ENCODE measurements around the gene PAX3. TPM values are rescaled to one million over a fixed set of nuclear protein-coding genes. Genes with fewer than 3 reads are reported as not detected.

PAX3 gene
- total RNA-seq, 2 donors from 2014 or later, result not detected

DNA sequence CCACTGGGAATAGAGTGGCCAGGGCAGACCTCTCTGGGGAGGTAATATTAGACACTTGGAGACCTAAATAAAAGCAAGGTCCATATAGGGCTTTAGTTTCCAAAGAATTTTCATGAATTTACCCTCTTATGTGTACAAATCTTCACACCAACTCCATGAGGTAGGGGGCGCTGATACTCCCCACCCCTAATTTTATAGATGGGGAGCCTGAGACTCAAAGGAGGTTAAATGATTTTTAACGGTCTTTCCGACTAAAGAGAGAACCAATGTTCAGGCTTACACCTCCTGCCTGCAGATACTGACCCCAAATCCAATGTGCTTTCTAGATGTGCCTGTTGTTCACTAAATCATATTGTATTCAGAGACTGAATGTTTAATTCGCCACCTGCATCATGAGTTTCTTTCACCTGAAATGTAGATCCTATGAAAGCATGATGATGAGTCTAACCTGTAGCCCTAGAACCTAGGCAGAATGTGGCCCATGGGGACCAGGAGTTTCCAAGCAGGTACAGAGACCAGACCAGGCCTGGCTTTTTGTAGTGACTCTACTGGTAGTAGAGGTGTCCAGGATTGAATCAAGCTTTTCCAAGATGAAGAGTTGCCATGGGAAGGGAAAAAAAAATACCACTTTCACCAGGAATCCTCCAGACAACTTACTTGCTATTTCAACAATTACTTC is 16.8 kb upstream of the PAX3 start:
- TF ChIP-seq POLR2A (IDR thresholded peaks at IDR 0.05), result no peak
- TF ChIP-seq, protein P1, sequence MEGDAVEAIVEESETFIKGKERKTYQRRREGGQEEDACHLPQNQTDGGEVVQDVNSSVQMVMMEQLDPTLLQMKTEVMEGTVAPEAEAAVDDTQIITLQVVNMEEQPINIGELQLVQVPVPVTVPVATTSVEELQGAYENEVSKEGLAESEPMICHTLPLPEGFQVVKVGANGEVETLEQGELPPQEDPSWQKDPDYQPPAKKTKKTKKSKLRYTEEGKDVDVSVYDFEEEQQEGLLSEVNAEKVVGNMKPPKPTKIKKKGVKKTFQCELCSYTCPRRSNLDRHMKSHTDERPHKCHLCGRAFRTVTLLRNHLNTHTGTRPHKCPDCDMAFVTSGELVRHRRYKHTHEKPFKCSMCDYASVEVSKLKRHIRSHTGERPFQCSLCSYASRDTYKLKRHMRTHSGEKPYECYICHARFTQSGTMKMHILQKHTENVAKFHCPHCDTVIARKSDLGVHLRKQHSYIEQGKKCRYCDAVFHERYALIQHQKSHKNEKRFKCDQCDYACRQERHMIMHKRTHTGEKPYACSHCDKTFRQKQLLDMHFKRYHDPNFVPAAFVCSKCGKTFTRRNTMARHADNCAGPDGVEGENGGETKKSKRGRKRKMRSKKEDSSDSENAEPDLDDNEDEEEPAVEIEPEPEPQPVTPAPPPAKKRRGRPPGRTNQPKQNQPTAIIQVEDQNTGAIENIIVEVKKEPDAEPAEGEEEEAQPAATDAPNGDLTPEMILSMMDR (IDR thresholded peaks at IDR 0.05), result no peak
- Histone ChIP-seq H3K4me3 (no peak overlapping the region), H3K27ac (no peak overlapping the region), H3K27me3 (peaks cover under 1 to 34% of the 10 kb centered on the region in 2 donors), H3K4me1 (peaks cover 25% of the 10 kb centered on the region), H3K36me3 (replicated peaks in 1 of 2; ENCODE audit: insufficient read depth in 1 of 2, low read depth in 2 of 2) (no peaks in the 10 kb centered on the region), H3K9me3 (no peaks in the 10 kb centered on the region)
- intact Hi-C loops (cut with DNase I), result no loop called here
- DNase-seq (no peak), ATAC-seq (no peak)
- 18 to 23% methylated on average over 4 of the region's 4 CpGs for WGBS, 2 donors

DNA sequence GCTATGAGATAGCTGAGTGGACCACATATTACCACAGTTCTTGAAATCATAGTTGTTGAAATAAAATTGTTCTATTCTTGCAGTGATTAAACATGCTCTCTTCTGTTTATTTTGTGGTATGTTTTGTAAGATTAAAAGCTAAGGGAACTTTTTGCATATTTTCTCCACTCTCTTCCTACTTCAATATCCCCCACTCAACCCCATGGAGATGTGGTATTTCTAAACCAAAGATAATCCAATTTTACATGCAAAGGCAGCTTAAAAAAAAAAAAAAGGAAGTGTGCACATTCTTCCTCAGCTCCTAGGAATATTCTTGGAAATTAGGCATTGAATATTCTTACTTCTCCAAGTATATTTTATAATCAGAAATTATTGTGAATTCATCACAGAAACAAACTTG is 15.0 kb upstream of the PAX3 start:
- DNase-seq, result no peak
- Histone ChIP-seq H3K27ac (no peak overlapping the region), H3K4me1 (peaks cover 16% of the 10 kb centered on the region), H3K27me3 (peaks cover 7 to 36% of the 10 kb centered on the region in 2 donors), H3K36me3 (replicated peaks in 1 of 2; ENCODE audit: insufficient read depth in 1 of 2, low read depth in 2 of 2) (no peaks in the 10 kb centered on the region), H3K4me3 (no peak overlapping the region), H3K9me3 (no peaks in the 10 kb centered on the region)
- TF ChIP-seq, protein P1 (IDR thresholded peaks at IDR 0.05), result no peak
- no peak for TF ChIP-seq POLR2A (IDR thresholded peaks at IDR 0.05)
- intact Hi-C loops (cut with DNase I), result no loop called here
- no peak for ATAC-seq

DNA sequence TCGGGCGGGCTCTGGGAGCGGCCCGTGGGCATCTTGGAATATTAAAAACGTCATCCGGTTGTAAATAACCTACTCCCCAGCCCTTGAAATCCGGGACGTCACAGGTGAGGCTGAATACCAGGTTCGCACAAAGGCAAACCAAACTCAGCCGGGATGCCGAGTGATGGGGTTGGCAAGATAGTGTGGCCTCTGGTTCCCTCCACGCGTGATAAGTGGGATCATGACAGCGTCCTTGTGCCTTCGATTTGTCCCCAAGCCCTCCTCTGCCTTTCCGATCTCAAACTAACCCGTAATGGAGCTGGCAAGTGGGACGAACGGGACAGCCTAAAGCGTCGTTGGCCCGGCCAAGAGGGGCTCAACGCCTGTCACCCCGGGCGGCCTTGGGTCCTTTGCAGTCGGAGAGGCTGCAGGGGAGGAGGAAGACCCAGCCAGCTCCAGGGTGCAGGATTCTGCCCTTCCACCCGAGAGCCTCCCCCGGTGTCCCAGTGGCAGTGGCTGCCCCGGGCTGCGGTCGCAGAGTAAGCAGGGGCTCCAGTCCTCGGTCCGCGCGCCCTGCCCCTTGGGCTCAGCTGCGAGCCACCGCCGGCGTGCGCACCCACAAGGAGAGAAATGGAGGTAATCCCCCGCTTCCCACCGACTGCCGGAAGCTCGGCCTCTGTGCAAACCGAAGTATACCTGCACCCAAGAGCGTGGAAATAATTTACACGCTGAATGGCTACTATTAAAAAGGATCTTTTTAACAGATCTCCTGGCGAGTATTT is 13.4 kb upstream of the PAX3 start:
- Histone ChIP-seq H3K9me3 (no peaks in the 10 kb centered on the region), H3K4me1 (peaks cover 12% of the 10 kb centered on the region), H3K36me3 (replicated peaks in 1 of 2; ENCODE audit: insufficient read depth in 1 of 2, low read depth in 2 of 2) (no peaks in the 10 kb centered on the region), H3K4me3 (no peak overlapping the region), H3K27me3 (peaks cover 7 to 45% of the 10 kb centered on the region in 2 donors), H3K27ac (no peak overlapping the region)
- WGBS, 2 donors, result 4 to 7% methylated on average over 15 to 48 of the region's 48 CpGs
- intact Hi-C loops (cut with DNase I), result no loop called here
- ATAC-seq (no peak), DNase-seq (no peak)
- TF ChIP-seq, protein P1 (IDR thresholded peaks at IDR 0.05), result no peak
- no peak for TF ChIP-seq POLR2A (IDR thresholded peaks at IDR 0.05)

DNA sequence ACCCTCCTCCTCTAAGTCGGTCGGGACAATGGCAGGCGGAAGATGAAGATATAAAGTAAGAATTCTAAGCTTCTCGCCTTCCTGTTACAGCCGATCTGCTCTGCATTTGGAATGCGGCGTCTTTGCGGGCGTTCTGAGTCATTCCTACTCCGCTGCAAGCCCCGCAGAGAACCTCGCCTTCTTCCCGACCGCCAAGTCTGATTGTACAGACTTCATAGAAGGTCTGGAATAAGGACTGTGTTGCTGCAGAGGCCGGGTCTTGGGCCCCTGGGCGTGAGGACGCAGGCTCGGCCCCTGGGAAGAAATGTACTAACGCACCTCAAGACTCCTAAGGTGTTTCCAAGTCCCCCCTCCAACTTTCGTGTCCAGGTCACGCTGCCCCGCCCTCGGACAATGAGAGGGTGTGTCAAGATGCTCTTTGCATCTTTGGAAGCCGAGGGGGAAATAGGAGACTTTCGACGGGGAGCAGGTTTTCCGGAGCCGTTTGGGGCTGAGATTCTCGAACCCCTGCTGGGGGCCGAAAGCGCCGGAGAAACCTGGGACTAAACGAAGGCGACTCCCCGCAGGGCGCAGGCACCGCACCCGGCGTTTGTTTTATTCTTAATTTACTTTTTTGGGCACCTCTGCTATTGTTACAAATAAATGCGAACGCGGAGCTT is 12.7 kb upstream of the PAX3 start:
- DNase-seq (peak in 1 of 4 donors; percentile 9), ATAC-seq (no peak)
- 6 to 11% methylated on average over 33 to 42 of the region's 42 CpGs for WGBS, 2 donors
- Histone ChIP-seq H3K9me3 (no peaks in the 10 kb centered on the region), H3K27me3 (peaks cover 7 to 49% of the 10 kb centered on the region in 2 donors), H3K4me1 (peaks cover 17% of the 10 kb centered on the region), H3K27ac (no peak overlapping the region), H3K36me3 (replicated peaks in 1 of 2; ENCODE audit: insufficient read depth in 1 of 2, low read depth in 2 of 2) (no peaks in the 10 kb centered on the region), H3K4me3 (no peak overlapping the region)
- intact Hi-C loops (cut with DNase I), result no loop called here
- TF ChIP-seq POLR2A (IDR thresholded peaks at IDR 0.05), result no peak
- TF ChIP-seq, protein P1 (IDR thresholded peaks at IDR 0.05), result no peak

Data from body of pancreas (tissue), 4 donors.